HCT116 (cell line): ENCODE measurements around the gene SYNE2. TPM values are rescaled to one million over a fixed set of nuclear protein-coding genes. Genes with fewer than 3 reads are reported as not detected.

ENCODE experiments used
- ATAC-seq: fragments of 200-7000 bp; cut with Tn5 transposase; 2 replicates; pipeline ENCODE4 v1.9.1; 2020; ENCODE audit warnings: mild to moderate bottlenecking, moderate library complexity
- BruUV-seq: library from RNA; stranded (reverse); fragments of 400-500 nt; replicated peaks from 2 replicates; lab custom pipeline; 2021; lab: Mats Ljungman, UMichigan
- CTCF ChIA-PET: fragments of 300-600 bp; sonication (Branson Sonifier 250); formaldehyde crosslinking; loops from one replicate; lab custom pipeline; 2021; ENCODE audit warnings: antibody characterized with exemption; lab: Charles Lee
- POLR2A ChIA-PET: fragments of 300-600, 350-600 bp; sonication (Branson Sonifier 250); formaldehyde crosslinking; loops from one replicate; lab custom pipeline; 2021; ENCODE audit warnings: antibody characterized with exemption; lab: Charles Lee
- RAD21 ChIA-PET, 2 experiments: fragments of 300-600 bp; sonication (Branson Sonifier 250); formaldehyde crosslinking; loops; one replicate each; lab custom pipeline; 2023; ENCODE audit warnings: low total read pairs in 2 of 2; ENCODE audit not compliant: uncharacterized antibody in 2 of 2, unreplicated experiment in 2 of 2, low non-redundant PET in 1 of 2; lab: Charles Lee
- DNase-seq: peaks from one replicate; pipeline ENCODE4 v3.0.0-alpha.2; 2010; ENCODE audit warnings: low read depth, low spot score
- H2AFZ ChIP-seq: fragments of 200-600 bp; shearing (Covaris generic), sonication (generic); 2 replicates; pipeline ENCODE4 v1.6.1; 2017; ENCODE audit warnings: low read depth, mixed run types, mixed read lengths, antibody characterized with exemption, low read length; ENCODE audit not compliant: poor library complexity, severe bottlenecking
- H3K27ac ChIP-seq: 2 replicates; pipeline ENCODE4 v1.5.1; 2012; ENCODE audit warnings: low read depth, low read length
- H3K27me3 ChIP-seq: fragments of 200-600 bp; sonication (generic); 2 replicates; pipeline ENCODE4 v1.6.1; 2016; ENCODE audit warnings: mixed run types, low read length, mixed read lengths; ENCODE audit not compliant: insufficient read depth
- H3K36me3 ChIP-seq, 2 experiments: fragments of 200-500 bp in 1 of 2; fragments of 200-600 bp in 1 of 2; sonication (Bioruptor generic) in 1 of 2; sonication (generic) in 1 of 2; 2 replicates each; pipeline versions ENCODE4 v1.5.1 to v1.6.1; 2014 to 2016; ENCODE audit warnings: low read length in 2 of 2, inconsistent platforms in 1 of 2, mixed read lengths in 1 of 2, mixed run types in 1 of 2; ENCODE audit not compliant: insufficient read depth in 2 of 2, control insufficient read depth in 1 of 2
- H3K4me1 ChIP-seq, 2 experiments: fragments of 200-600 bp in 1 of 2; sonication (generic) in 1 of 2; 2 replicates each; pipeline versions ENCODE4 v1.5.1 to v1.6.1; 2012 to 2017; ENCODE audit warnings: low read length in 2 of 2, inconsistent platforms in 1 of 2, mild to moderate bottlenecking in 1 of 2, mixed read lengths in 1 of 2, mixed run types in 1 of 2, moderate library complexity in 1 of 2; ENCODE audit not compliant: insufficient read depth in 2 of 2, control insufficient read depth in 1 of 2
- H3K4me2 ChIP-seq: fragments of 200-600 bp; sonication (generic); 2 replicates; pipeline ENCODE4 v1.6.1; 2017; ENCODE audit warnings: mixed run types, low read length, mixed read lengths
- H3K4me3 ChIP-seq, 2 experiments: fragments of 200-600 bp in 1 of 2; sonication (generic) in 1 of 2; replicated peaks in 1 of 2; 2 replicates each; pipeline ENCODE4 v1.5.1; 2011 to 2016; ENCODE audit warnings: low read length in 2 of 2, control low read depth in 1 of 2, low read depth in 1 of 2, mild to moderate bottlenecking in 1 of 2, mixed read lengths in 1 of 2, mixed run types in 1 of 2
- H3K79me2 ChIP-seq: fragments of 200-600 bp; sonication (generic); 2 replicates; pipeline ENCODE4 v1.6.1; 2017; ENCODE audit warnings: mild to moderate bottlenecking, mixed run types, low read length, moderate library complexity, mixed read lengths; ENCODE audit not compliant: insufficient read depth
- H3K9ac ChIP-seq: fragments of 200-600 bp; sonication (generic); 2 replicates; pipeline ENCODE4 v1.6.1; 2016; ENCODE audit warnings: low read length, mixed read lengths
- H3K9me2 ChIP-seq: fragments of 200-600 bp; sonication (generic), shearing (Covaris generic); 2 replicates; pipeline ENCODE4 v1.6.1; 2017; ENCODE audit warnings: mixed run types, mild to moderate bottlenecking, moderate library complexity; ENCODE audit not compliant: insufficient read depth
- H3K9me3 ChIP-seq, 2 experiments: fragments of 200-500 bp in 1 of 2; fragments of 200-600 bp in 1 of 2; sonication (Bioruptor generic) in 1 of 2; sonication (generic) in 1 of 2; 2 replicates each; pipeline ENCODE4 v1.6.1; 2014 to 2017; ENCODE audit warnings: low read length in 2 of 2, mixed read lengths in 2 of 2, inconsistent platforms in 1 of 2, low read depth in 1 of 2, mild to moderate bottlenecking in 1 of 2, mixed run types in 1 of 2, moderate library complexity in 1 of 2; ENCODE audit not compliant: control insufficient read depth in 1 of 2, insufficient read depth in 1 of 2
- H4K20me1 ChIP-seq: fragments of 200-600 bp; sonication (generic), shearing (Covaris generic); 2 replicates; pipeline ENCODE4 v1.6.1; 2017; ENCODE audit warnings: mixed run types, mild to moderate bottlenecking, moderate library complexity; ENCODE audit not compliant: insufficient read depth
- CBX3 ChIP-seq: IDR thresholded peaks from 2 replicates; pipeline ENCODE4 v1.6.1; 2012; ENCODE audit warnings: low read depth
- EZH2phosphoT487 ChIP-seq: fragments of 200-600 bp; IDR thresholded peaks from 2 replicates; pipeline ENCODE4 v1.6.1; 2018; ENCODE audit warnings: antibody characterized with exemption, borderline replicate concordance
- ZNF274 ChIP-seq: fragments of 200-500 bp; sonication (Bioruptor generic); IDR thresholded peaks from 2 replicates; pipeline ENCODE4 v1.6.1; 2014; ENCODE audit warnings: mild to moderate bottlenecking, low read depth, low read length, inconsistent platforms
- intact Hi-C: fragments of 100-400 bp; cut with micrococcal nuclease; formaldehyde crosslinking; loops from 2 replicates; pipeline ENCODE4 v1.10.0; 2022
- total RNA-seq: library from RNA; stranded (reverse); gene quantifications from one replicate; pipeline ENCODE4 v1.2.1, GENCODE V29; 2021; ENCODE audit not compliant: unreplicated experiment
- TF ChIP-seq, protein P1 (sequence below): IDR thresholded peaks from 2 replicates; pipeline ENCODE4 v1.6.1; 2012; ENCODE audit warnings: low read depth

SYNE2 gene
- total RNA-seq, 1 experiment from 2014 or later = 28.8 TPM

DNA sequence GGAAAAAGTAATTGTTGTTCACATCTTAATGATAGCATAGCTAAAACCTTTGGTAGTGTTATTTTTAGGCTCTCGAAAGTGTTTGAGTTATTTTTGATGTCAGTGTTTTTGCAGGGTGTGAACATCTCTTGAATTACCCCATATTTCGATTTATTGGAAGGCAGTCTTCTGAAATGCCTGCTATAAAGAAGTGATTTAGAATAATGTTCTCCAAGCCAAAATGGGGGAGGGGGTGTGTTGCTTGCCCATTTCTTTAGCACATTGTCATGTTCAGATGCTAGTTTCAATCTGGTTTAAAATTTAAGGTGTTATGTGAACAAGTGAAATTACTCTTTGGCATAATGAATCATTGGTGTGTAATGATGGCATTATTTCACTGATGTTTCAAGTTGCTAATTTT, 110.6 kb downstream of the SYNE2 start:
- RAD21 ChIA-PET = no interaction called here
- no peak overlapping the region for H3K9ac ChIP-seq
- CTCF ChIA-PET = no interaction called here
- H3K4me1 ChIP-seq = no peaks in the 10 kb centered on the region
- DNase-seq (no peak), ATAC-seq (no peak)
- H3K27me3 ChIP-seq = no peaks in the 10 kb centered on the region
- no peaks in the 10 kb centered on the region for H4K20me1 ChIP-seq
- peaks cover 0 to 4% of the 10 kb centered on the region in 2 experiments; a peak in 1 of 4 replicates for H3K36me3 ChIP-seq
- no peak overlapping the region for H3K4me3 ChIP-seq
- H2AFZ ChIP-seq = no peak overlapping the region
- intact Hi-C loops = no loop called here
- no peaks in the 10 kb centered on the region for H3K9me3 ChIP-seq
- no peaks in the 10 kb centered on the region for H3K79me2 ChIP-seq
- POLR2A ChIA-PET = no interaction called here
- BruUV-seq = no TSS peak
- H3K4me2 ChIP-seq = no peak overlapping the region
- H3K27ac ChIP-seq = no peak overlapping the region
- TF ChIP-seq, protein P1, sequence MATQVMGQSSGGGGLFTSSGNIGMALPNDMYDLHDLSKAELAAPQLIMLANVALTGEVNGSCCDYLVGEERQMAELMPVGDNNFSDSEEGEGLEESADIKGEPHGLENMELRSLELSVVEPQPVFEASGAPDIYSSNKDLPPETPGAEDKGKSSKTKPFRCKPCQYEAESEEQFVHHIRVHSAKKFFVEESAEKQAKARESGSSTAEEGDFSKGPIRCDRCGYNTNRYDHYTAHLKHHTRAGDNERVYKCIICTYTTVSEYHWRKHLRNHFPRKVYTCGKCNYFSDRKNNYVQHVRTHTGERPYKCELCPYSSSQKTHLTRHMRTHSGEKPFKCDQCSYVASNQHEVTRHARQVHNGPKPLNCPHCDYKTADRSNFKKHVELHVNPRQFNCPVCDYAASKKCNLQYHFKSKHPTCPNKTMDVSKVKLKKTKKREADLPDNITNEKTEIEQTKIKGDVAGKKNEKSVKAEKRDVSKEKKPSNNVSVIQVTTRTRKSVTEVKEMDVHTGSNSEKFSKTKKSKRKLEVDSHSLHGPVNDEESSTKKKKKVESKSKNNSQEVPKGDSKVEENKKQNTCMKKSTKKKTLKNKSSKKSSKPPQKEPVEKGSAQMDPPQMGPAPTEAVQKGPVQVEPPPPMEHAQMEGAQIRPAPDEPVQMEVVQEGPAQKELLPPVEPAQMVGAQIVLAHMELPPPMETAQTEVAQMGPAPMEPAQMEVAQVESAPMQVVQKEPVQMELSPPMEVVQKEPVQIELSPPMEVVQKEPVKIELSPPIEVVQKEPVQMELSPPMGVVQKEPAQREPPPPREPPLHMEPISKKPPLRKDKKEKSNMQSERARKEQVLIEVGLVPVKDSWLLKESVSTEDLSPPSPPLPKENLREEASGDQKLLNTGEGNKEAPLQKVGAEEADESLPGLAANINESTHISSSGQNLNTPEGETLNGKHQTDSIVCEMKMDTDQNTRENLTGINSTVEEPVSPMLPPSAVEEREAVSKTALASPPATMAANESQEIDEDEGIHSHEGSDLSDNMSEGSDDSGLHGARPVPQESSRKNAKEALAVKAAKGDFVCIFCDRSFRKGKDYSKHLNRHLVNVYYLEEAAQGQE = no peak
- no peaks in the 10 kb centered on the region for H3K9me2 ChIP-seq

DNA sequence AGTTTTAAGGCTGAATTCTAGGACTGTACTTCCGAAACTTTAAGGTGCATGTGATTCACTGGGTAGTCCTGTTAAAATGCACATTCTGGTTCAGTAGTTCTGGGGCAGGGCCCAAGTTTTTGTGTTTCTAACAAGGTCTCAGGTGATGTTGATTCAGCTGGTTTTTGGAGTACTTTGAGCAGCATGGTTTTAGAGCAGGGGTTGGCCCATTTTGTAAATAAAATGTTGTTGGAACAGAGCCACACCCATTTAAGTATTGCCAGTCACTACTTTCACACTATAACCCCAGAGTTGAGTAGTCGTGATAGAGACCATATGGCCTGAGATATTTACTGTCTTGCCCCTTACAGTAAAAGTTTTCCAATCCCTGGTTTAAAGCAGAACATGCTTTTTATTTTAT, 111.3 kb downstream of the SYNE2 start:
- Histone ChIP-seq H3K9me2 (no peaks in the 10 kb centered on the region), H3K79me2 (no peaks in the 10 kb centered on the region), H4K20me1 (no peaks in the 10 kb centered on the region), H3K4me3 (no peak overlapping the region), H3K9ac (no peak overlapping the region), H3K36me3 (peaks cover 0 to 4% of the 10 kb centered on the region in 2 experiments; a peak in 1 of 4 replicates), H3K4me1 (no peaks in the 10 kb centered on the region), H3K9me3 (no peaks in the 10 kb centered on the region), H3K27me3 (no peaks in the 10 kb centered on the region), H3K27ac (no peak overlapping the region), H3K4me2 (no peak overlapping the region), H2AFZ (no peak overlapping the region)
- no peak for ATAC-seq
- intact Hi-C loops = no loop called here
- no TSS peak for BruUV-seq
- ChIA-PET CTCF (no interaction called here), RAD21 (no interaction called here), POLR2A (no interaction called here)
- no peak for DNase-seq
- TF ChIP-seq ZNF274 = no peak
- TF ChIP-seq EZH2phosphoT487 = no peak
- TF ChIP-seq CBX3 = no peak
- TF ChIP-seq, protein P1 = no peak
